Transverse colon (tissue), 4 donors: Measurements from ENCODE around the gene RGS7.

Experiments
- CTCF ChIP-seq, 5 experiments: fragments of 200-600 bp in 3 of 5; fragments of 450-650 bp in 2 of 5; sonication (generic) in 3 of 5; IDR thresholded peaks; 1 replicate in 2 of 5; 2 replicates in 3 of 5; pipeline ENCODE4 v1.5.1; 2016 to 2017; ENCODE audit warnings: antibody characterized with exemption in 5 of 5, inconsistent platforms in 3 of 5, mild to moderate bottlenecking in 2 of 5, moderate library complexity in 1 of 5
- EP300 ChIP-seq: sonication (generic); formaldehyde crosslinking; IDR thresholded peaks from one replicate; pipeline ENCODE4 v1.6.1; 2017; ENCODE audit warnings: antibody characterized with exemption, low read depth
- POLR2A ChIP-seq: fragments of 450-650 bp; IDR thresholded peaks from one replicate; pipeline ENCODE4 v1.6.1; 2016; ENCODE audit warnings: antibody characterized with exemption, mild to moderate bottlenecking, moderate library complexity
- POLR2AphosphoS5 ChIP-seq, 3 donors: sonication (generic); formaldehyde crosslinking; IDR thresholded peaks; one replicate each; pipeline ENCODE4 v1.6.1; 2016; ENCODE audit warnings: antibody characterized with exemption in 3 of 3

- TF ChIP-seq CTCF (IDR thresholded peaks at IDR 0.05), result no peak
- TF ChIP-seq POLR2A, result no peak
- TF ChIP-seq POLR2AphosphoS5 (IDR thresholded peaks at IDR 0.05), result no peak
- TF ChIP-seq EP300, result no peak
These were observed 364.0 kb downstream of the RGS7 start for GRCh38 chr1:240993004-240993403.
